ENCODE measurements around the gene ZZZ3. TPM values are rescaled to one million over a fixed set of nuclear protein-coding genes. Genes with fewer than 3 reads are reported as not detected.

The ZZZ3 gene
- total and polyA plus RNA-seq, 2 of the 13 experiments (the other 11 are each of a cell fraction or from before 2014, with no cell fraction given) = 18.1 to 50.2 TPM

GRCh38 chr1:77683160-77684148, 996 bp upstream of the ZZZ3 start (continued):
- TF ChIP-seq ZNF75D (CRISPR knock-in tag; IDR thresholded peaks at IDR 0.05; ENCODE audit: borderline replicate concordance) (no peak), ZNF142 (CRISPR knock-in tag; IDR thresholded peaks at IDR 0.05) (no peak; the same call in 1 of the 2 replicates), BCL3 (CRISPR knock-in tag; IDR thresholded peaks at IDR 0.05) (no peak), PHF5A (CRISPR knock-in tag; IDR thresholded peaks at IDR 0.05; ENCODE audit: low read depth, unreplicated experiment) (no peak), GTF3A (CRISPR knock-in tag; conservative IDR thresholded peaks at IDR 0.05) (no peak), ATF2 (CRISPR knock-in tag; IDR thresholded peaks at IDR 0.05) (no peak), SNAPC4 (CRISPR knock-in tag; IDR thresholded peaks at IDR 0.05) (no peak), HDAC2 (CRISPR knock-in tag; IDR thresholded peaks at IDR 0.05) (peak; percentile 14; the same call in 1 of the 2 replicates), ZNF431 (CRISPR knock-in tag; IDR thresholded peaks at IDR 0.05; ENCODE audit: borderline replicate concordance, low read depth) (peak; percentile 86; the same call in 1 of the 2 replicates), ZNF230 (CRISPR knock-in tag; IDR thresholded peaks at IDR 0.05) (no peak), BCL6 (CRISPR knock-in tag; IDR thresholded peaks at IDR 0.05) (peak; percentile 27; the same call in 1 of the 2 replicates), NR3C1 (CRISPR knock-in tag; IDR thresholded peaks at IDR 0.05) (no peak), SMAD3 (CRISPR knock-in tag; IDR thresholded peaks at IDR 0.05) (no peak), ZNF576 (CRISPR knock-in tag; IDR thresholded peaks at IDR 0.05) (no peak)

Data from HepG2 (cell line).